ENCODE data around the gene RHO.

The RHO gene

DNA sequence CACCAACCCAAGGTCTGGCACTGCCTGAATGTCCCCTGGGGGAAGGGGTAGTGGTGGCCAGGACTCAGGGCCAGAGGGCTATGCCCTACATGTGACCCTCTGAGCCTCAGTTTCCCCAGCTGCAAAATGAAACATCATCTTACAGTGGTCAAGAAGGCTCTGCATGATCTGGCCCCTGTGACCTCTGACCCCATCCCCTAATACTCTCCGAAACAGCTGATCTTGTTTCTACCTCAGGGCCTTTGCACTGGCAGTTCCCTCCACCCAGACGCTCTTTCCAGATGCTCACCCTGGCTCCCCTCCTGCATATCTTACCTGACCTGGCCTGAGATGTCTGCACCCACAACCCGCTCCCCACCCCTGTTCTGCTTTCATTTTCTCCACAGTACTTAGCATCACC is 56.2 kb downstream of the RHO start:
- no peak for DNase-seq

Data from NCI-H510A treated with DMSO at 0.1 percent for 48 hours (cell line).